Activated CD4-positive, CD25-positive, alpha-beta regulatory T cell treated with anti-CD3 and anti-CD28 coated beads, Interleukin-2, amount 50 U/mL, for 16 hours (primary cell): ENCODE measurements around the gene OPTC.
"Not testable (repeated sequence)": the region's sequence is repeated elsewhere in the genome, so short reads cannot be mapped to it uniquely, and the experiment has no call there.

ENCODE experiments used
- DNase-seq: peaks from one replicate; pipeline ENCODE4 v3.0.0-alpha.2; 2020; ENCODE audit warnings: low read depth, low spot score

OPTC gene

GRCh38 chr1:203493901-203494300 is at the start of gene OPTC:
OPTC (plus strand) TSS chr1:203494153; CDS start chr1:203496006, 1,853 bp downstream.
- DNase-seq, result no peak

DNA sequence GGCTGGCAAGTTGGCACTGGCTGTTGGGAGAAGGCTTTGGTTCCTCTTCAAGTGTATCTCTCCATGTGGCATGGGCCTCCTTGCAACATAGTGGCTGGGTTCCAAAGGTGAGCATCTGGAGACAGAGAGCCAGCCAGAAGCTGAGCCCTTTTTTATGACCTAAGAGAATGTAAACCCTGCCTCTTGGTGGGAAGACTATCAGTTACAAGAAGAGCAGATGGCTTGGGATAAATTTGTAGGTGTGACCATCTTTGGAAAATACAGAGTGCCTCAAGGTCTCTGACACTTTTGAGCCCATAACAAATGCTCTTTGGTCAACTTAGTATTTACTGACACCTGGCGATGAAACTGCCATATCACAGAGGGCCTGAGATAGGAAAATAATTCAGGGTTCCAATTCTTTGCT is 49.8 kb upstream of the OPTC start:
- DNase-seq, result no peak

- no peak for DNase-seq
These were observed 46.8 kb upstream of the OPTC start for GRCh38 chr1:203447151-203447550.

- not testable (repeated sequence) for DNase-seq
These were observed 46.4 kb upstream of the OPTC start for GRCh38 chr1:203447598-203447997.

DNA sequence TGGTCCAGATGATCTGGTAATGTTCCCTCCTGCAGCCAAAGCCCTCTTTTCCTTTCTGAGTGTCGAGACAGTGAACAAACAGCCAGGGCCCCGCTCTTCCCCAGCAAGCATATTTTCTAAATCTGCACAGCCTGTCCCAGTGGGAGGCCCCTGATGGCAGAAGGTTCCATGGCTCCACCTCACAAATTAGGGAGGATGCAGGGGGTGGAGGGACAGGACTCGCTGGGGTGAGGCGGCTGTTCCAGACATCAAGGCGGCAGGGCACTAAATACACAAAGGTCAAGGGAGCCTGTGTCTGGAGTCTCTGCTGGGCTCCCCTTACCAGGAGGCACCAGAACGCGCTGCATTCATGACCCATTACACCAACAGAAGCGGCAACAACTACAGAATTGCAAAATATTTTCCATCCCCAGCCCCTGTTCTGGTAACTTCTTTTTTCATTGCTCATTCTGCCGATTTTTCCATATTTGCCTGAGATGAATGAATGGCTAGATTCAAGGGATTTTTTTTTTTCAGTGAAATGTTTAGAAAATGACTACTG is 45.4 kb upstream of the OPTC start:
- DNase-seq, result no peak

DNA sequence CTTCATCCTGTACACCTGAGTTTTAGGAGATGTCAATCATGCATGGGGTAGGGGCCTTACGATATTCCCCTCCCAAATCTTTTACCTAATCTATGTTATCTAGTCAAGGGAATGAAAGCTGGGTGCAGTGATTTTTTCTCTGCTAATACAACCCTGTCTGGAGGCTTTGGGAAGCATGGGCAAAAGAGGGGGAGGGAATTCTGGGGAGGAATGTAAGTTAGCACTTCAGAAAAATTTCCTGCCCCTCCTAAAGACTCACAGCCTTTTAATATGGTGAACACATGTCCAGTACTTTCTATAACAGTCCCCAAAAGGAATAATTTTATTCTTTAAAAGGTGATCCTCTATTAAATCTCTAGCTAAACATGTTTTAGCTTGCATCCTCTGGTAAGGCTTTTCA is 44.0 kb upstream of the OPTC start:
- no peak for DNase-seq

- no peak for DNase-seq
These were observed 43.3 kb upstream of the OPTC start for GRCh38 chr1:203450479-203451149.

- no peak for DNase-seq
These were observed 41.8 kb upstream of the OPTC start for GRCh38 chr1:203451836-203452784.

- no peak for DNase-seq
These were observed 40.9 kb upstream of the OPTC start for GRCh38 chr1:203453016-203453415.

GRCh38 chr1:203453616-203454015 is 40.3 kb upstream of the OPTC start:
- no peak for DNase-seq

DNA sequence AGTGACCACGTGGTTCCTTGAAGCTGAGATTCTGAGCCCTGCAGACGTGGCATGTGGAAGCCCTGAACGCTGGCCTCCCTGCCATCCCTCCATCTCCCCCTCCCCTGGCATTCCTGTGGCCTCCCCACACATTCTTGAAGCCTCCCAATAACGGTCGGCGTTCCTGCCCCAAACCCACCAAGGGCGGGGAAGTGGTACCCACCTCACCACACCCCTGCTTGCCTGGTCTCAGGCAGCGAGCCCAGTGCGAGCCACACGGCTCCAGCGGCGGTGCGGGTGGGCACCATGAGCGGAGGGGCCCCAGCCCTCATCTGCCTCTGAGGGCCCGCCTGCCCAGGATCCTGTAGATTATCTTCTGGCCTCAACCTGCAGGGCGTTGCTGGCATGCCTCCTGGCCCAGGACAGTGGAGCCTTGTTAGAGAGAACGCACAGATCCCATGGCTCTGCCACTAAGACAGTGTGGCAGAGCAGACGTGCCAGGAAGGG is 38.9 kb upstream of the OPTC start:
- no peak for DNase-seq

DNA sequence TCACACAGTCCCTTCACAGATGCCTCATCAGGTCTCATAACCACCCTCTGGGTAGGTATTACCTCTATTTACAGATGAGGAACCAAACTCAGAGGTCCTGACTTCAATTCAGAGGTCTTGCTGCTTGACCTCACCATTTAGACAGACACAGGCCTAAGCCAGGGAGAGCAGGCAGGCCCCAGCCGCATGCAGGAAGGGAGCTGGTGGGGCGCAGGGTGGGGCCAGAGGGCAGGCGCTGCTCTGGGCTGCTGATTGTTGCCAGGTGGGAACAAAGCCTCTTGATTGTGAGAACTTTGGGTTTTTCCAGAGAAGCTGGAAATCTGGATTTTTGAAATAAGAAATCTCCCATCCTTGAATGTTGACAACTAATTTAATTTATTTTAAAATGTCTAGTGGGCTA is 38.2 kb upstream of the OPTC start:
- no peak for DNase-seq

DNA sequence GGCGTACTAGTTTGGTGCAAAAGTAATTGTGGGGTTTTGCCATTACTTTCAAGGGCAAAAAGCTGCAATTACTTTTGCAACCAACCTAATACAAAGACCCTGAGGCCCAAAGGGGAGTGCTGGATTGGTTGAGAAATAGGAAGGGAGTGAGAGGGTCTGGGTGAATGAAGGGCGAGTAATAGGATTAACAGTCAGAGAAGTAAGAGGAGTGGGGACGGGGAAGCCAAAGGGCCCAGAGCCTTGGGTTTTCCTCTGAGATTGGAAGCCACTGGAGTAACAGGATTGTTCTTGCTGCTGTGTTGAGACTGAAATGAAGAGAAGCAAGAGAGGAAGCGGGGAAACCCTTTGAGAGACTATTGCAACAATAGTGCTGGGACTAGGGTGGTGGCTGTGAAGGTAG is 37.4 kb upstream of the OPTC start:
- no peak for DNase-seq

DNA sequence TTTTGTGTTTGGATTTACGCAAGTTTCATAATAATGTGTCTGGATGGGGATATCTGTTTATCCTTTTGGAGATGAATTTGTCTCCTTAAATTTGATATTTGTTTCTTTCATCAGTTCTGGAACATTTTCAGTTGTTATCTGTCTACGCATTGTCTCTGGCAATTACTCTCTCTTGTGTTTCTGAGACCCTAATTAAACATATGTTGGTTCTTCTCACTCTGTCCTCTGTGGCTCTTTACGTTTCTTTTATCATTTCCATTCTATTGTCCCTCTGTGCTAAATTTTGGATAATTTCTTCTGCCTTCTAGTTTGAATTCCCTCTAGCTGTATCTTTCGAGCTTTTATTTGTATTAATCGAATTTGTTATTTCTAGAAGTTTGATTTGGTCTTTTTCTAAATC is 35.9 kb upstream of the OPTC start:
- no peak for DNase-seq

DNA sequence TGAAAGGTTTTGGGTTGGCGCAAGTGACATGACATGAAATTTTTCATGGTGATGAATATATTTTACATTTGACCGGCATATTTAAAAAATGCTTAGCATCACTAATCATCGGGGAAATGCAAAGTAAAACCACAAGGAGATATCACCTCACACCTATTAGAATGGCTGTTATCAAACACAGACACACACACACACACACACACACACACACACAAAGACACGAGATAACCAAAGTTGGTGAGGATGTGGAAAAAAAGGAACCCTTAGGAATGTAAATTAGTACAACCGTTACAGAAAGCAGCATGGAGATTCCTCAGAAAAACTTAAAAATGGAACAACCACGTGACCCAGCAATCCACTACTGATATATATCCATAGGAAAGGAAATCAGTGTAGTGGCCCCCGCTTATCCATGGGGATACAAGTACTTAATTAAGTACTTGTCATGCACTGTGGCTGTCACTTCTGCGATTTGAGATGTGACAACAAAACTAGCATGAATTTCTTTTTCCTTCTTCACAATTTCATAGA is 34.2 kb upstream of the OPTC start:
- no peak for DNase-seq

- DNase-seq, result no peak
These were observed 32.2 kb upstream of the OPTC start for GRCh38 chr1:203461717-203462116.

DNA sequence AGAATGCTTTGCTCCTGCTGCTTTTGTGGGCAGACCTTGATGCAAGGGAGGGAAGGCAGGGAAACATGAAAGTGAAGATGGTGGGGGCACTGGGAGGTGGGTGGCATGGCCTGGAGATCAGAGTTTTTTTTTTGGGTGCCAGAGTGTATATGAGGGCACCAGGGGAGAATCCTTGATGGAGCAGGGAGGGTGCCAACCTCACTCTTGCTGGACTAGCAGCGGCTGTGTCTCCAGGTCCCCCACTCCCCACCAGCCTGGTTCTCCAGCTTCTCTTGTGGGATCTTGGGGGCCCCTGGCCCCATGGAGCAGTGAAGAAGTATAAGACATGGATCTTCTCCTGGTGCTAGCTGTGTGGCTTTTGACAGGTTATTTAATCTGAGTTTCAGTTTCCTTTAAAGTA is 31.8 kb upstream of the OPTC start:
- DNase-seq, result no peak

GRCh38 chr1:203462878-203463277 is 31.1 kb upstream of the OPTC start:
- DNase-seq, result no peak

GRCh38 chr1:203463469-203464062 is 30.4 kb upstream of the OPTC start:
- no peak for DNase-seq

- DNase-seq, result no peak
These were observed 29.7 kb upstream of the OPTC start for GRCh38 chr1:203464226-203464625.

- DNase-seq, result no peak
These were observed 29.2 kb upstream of the OPTC start for GRCh38 chr1:203464743-203465142.
